Lung (tissue), 12 donors: ENCODE results near the gene TMPRSS3. TPM values are rescaled to one million over a fixed set of nuclear protein-coding genes. Genes with fewer than 3 reads are reported as not detected.

ENCODE experiments used
- ATAC-seq: fragments of 200-7000 bp; cut with Tn5 transposase; one replicate; pipeline ENCODE4 v1.9.1; 2020; ENCODE audit warnings: moderate number of reproducible peaks; ENCODE audit not compliant: insufficient read depth, low FRiP score
- DNase-seq, 3 donors: peaks; one replicate each; pipeline ENCODE4 v3.0.0-alpha.2; 2013 to 2017
- H3K27ac ChIP-seq, 2 donors: one replicate each; pipeline ENCODE4 v1.5.1; 2013; ENCODE audit warnings: mild to moderate bottlenecking in 2 of 2, moderate library complexity in 2 of 2, control low read depth in 1 of 2, inconsistent platforms in 1 of 2, low read depth in 1 of 2, low read length in 1 of 2
- H3K27me3 ChIP-seq, 3 donors: one replicate each; pipeline ENCODE4 v1.5.1; 2013; ENCODE audit warnings: low read length in 2 of 3; ENCODE audit not compliant: control insufficient read depth in 3 of 3, insufficient read depth in 3 of 3
- H3K36me3 ChIP-seq, 4 donors: one replicate each; pipeline ENCODE4 v1.5.1; 2013; ENCODE audit warnings: low read length in 4 of 4, mild to moderate bottlenecking in 1 of 4, moderate library complexity in 1 of 4; ENCODE audit not compliant: control insufficient read depth in 4 of 4, insufficient read depth in 4 of 4
- H3K4me1 ChIP-seq, 5 donors: one replicate each; pipeline ENCODE4 v1.5.1; 2013; ENCODE audit warnings: low read length in 5 of 5, mild to moderate bottlenecking in 2 of 5, moderate library complexity in 1 of 5; ENCODE audit not compliant: control insufficient read depth in 5 of 5, insufficient read depth in 5 of 5
- H3K4me3 ChIP-seq: one replicate; pipeline ENCODE4 v1.5.1; 2013; ENCODE audit warnings: mild to moderate bottlenecking, control low read depth, moderate library complexity
- H3K9ac ChIP-seq, 2 donors: one replicate each; pipeline ENCODE4 v1.5.1; 2013; ENCODE audit warnings: low read length in 2 of 2, control low read depth in 1 of 2; ENCODE audit not compliant: insufficient read depth in 1 of 2
- H3K9me3 ChIP-seq, 4 donors: one replicate each; pipeline ENCODE4 v1.5.1; 2013; ENCODE audit warnings: low read length in 3 of 4, mild to moderate bottlenecking in 1 of 4, moderate library complexity in 1 of 4; ENCODE audit not compliant: control insufficient read depth in 4 of 4, insufficient read depth in 3 of 4
- CTCF ChIP-seq: IDR thresholded peaks from 2 replicates; pipeline ENCODE4 v1.5.1; 2012; ENCODE audit warnings: mild to moderate bottlenecking; ENCODE audit errors: control extremely low read depth, extremely low read depth
- WGBS, 2 donors: extraction: QIAGEN DNeasy Blood & Tissue Kit; methylation state at CpG; one replicate each; pipeline ENCODE4 v1.1.7; 2013; 5-methylcytosine and 5-hydroxymethylcytosine counted together
- polyA plus RNA-seq, 2 donors: library from polyadenylated mRNA; stranded (reverse); fragments of 200-250 nt; gene quantifications; one replicate each; pipeline ENCODE4 v1.2.1, GENCODE V29; 2013
- total RNA-seq, 2 donors: library from RNA; depleted of rRNA in 1 of 2; stranded (reverse); fragments of >200 nt in 1 of 2; gene quantifications; one replicate each; pipeline ENCODE4 v1.2.1, GENCODE V29; 2014 to 2021
- donor health status: control.
- donor health status: control.
- donor health status: Bipolar disorder and iron deficiency.
- donor health status: healthy.
- donor health status: DM: yes; HTN: yes; CAD: no.

The TMPRSS3 gene
- total and polyA plus RNA-seq, 4 donors, result 2.1 to 7.9 (median 4.2) TPM

DNA sequence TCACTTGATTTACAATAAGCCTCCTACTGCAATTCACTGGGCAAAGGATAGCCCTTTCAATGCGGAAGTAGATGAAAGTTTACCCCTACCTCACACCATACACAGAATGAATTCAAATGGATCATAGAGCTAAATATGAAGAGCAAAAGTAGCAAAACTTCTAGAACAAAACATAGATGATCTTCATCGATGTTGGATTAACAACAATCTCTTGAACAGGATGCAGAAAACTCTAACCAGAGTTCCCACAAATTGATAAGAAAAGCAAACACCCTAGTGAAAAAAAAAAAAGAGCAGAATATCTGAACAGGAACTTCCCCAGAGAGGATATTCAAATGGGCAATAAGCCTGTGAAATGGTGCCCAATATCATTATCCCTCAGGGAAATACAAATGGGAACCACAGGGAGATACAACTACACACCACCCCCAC lies 6.0 kb upstream of the TMPRSS3 start:
- Histone ChIP-seq H3K4me3 (no peak overlapping the region), H3K27me3 (no peaks in the 10 kb centered on the region), H3K4me1 (no peaks in the 10 kb centered on the region), H3K36me3 (no peaks in the 10 kb centered on the region), H3K9me3 (peaks cover 0 to 3% (median 0%) of the 10 kb centered on the region in 4 donors), H3K27ac (no peak overlapping the region), H3K9ac (no peak overlapping the region)
- no peak for TF ChIP-seq CTCF
- ATAC-seq, result no peak
- DNase-seq, result no peak
- 72 to 87% methylated on average over 2 of the region's 2 CpGs for WGBS, 2 donors

- Histone ChIP-seq H3K27ac (no peak overlapping the region), H3K4me1 (peaks cover 0 to under 1% (median 0%) of the 10 kb centered on the region in 5 donors), H3K36me3 (no peaks in the 10 kb centered on the region), H3K9ac (no peak overlapping the region), H3K4me3 (no peak overlapping the region), H3K9me3 (peaks cover 0 to 3% (median 0%) of the 10 kb centered on the region in 4 donors), H3K27me3 (no peaks in the 10 kb centered on the region)
- DNase-seq, result peak; percentile 55 to 80 (median 57)
- no peak for TF ChIP-seq CTCF
- peak; percentile 27 for ATAC-seq
- WGBS, 2 donors, result 50 to 67% methylated on average over 3 of the region's 3 CpGs
These were observed 5.3 kb upstream of the TMPRSS3 start for GRCh38 chr21:42401154-42401553.

DNA sequence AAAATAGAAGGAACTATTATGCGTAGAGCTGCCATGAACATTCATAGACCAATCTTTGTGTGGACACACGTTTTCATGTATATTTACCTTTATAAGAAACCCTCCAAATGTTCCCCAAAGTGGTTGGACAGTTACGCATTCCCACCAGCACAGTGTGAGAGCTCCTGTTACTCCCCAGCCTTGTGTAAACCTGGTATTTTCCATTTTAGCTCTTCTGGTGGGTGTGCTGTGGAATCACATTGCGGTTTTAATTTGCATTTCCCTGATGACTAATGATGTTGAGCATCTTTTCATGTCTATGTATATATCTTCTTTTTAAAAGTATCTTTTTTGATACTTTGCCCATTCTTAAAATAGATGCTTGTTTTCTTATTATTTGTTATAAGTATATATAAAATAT lies 4.7 kb upstream of the TMPRSS3 start:
- Histone ChIP-seq H3K4me1 (peaks cover 0 to 3% (median 0%) of the 10 kb centered on the region in 5 donors), H3K4me3 (no peak overlapping the region), H3K9ac (no peak overlapping the region), H3K36me3 (no peaks in the 10 kb centered on the region), H3K9me3 (peaks cover 0 to 3% (median 0%) of the 10 kb centered on the region in 4 donors), H3K27me3 (no peaks in the 10 kb centered on the region), H3K27ac (no peak overlapping the region)
- 73 to 83% methylated on average over 4 of the region's 4 CpGs for WGBS, 2 donors
- ATAC-seq, result no peak
- DNase-seq, result no peak
- TF ChIP-seq CTCF, result no peak

DNA sequence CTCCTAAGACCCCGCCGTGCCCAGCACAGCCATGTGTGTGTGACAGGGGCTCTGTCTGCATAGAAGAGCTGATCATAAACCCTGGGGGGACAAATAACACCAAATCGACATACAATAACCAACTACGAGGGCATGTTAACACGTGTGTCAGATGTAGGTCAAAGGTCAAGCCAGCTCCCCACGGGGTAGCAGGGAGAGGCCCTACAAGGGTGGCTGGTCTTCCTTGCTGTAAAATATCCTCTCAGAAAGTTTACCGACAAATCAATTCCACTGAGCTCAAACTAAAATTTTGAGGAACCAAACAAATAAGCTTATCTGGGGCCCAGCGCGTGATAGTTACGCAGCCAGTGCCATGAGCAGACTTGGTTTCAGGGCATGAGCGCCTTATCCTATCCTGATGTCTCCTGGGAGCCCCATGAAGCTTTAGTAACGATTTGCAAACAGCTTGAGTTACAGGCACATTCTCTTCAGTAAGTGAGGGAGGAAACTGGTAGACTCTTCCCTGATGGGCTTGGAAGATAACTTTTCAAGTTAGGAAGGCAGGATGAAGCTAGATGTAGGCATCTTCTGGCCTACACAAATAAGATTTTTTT lies 2.7 kb upstream of the TMPRSS3 start:
- peaks cover 0 to 7% (median 0%) of the 10 kb centered on the region in 5 donors for H3K4me1 ChIP-seq
- H3K9ac ChIP-seq, result no peak overlapping the region
- ATAC-seq, result no peak
- no peaks in the 10 kb centered on the region for H3K36me3 ChIP-seq
- H3K4me3 ChIP-seq, result no peak overlapping the region
- 78 to 86% methylated on average over 12 of the region's 12 CpGs for WGBS, 2 donors
- no peak for TF ChIP-seq CTCF
- no peak for DNase-seq
- H3K9me3 ChIP-seq, result peaks cover 0 to 3% (median 0%) of the 10 kb centered on the region in 4 donors
- no peaks in the 10 kb centered on the region for H3K27me3 ChIP-seq
- no peak overlapping the region for H3K27ac ChIP-seq
